HG03025 (cell line): Measurements from ENCODE around the gene COX6A2.

Experiments
- ATAC-seq: cut with Tn5 transposase; IDR thresholded peaks from one replicate; pipeline ENCODE4 v1.9.1; 2021; ENCODE audit warnings: mild to moderate bottlenecking, moderate library complexity; ENCODE audit not compliant: unreplicated experiment, low FRiP score

The COX6A2 gene

GRCh38 chr16:31428279-31428597 is at the start of gene COX6A2:
Gene COX6A2, minus strand, starts transcription at chr16:31428360. Its CDS starts 35 bp downstream, at chr16:31428325.
- ATAC-seq: no peak

GRCh38 chr16:31477220-31478216 is 49.4 kb upstream of the COX6A2 start:
- ATAC-seq: no peak

- ATAC-seq: no peak
Observed at GRCh38 chr16:31476303-31477219, 48.4 kb upstream of the COX6A2 start.

GRCh38 chr16:31475946-31476302 is 47.8 kb upstream of the COX6A2 start:
- ATAC-seq: no peak

- ATAC-seq: no peak
Observed at GRCh38 chr16:31474773-31475738, 46.9 kb upstream of the COX6A2 start.

- no peak for ATAC-seq
Observed at GRCh38 chr16:31474173-31474714, 46.1 kb upstream of the COX6A2 start.

GRCh38 chr16:31473264-31473984 is 45.3 kb upstream of the COX6A2 start:
- no peak for ATAC-seq

GRCh38 chr16:31472709-31473203 is 44.6 kb upstream of the COX6A2 start:
- no peak for ATAC-seq

- ATAC-seq: no peak
Observed at GRCh38 chr16:31471875-31472708, 43.9 kb upstream of the COX6A2 start, which contains the start of gene TGFB1I1. Gene TGFB1I1, plus strand, starts transcription at chr16:31472152. Its CDS starts 37 bp downstream, at chr16:31472189.

- ATAC-seq: no peak
Observed at GRCh38 chr16:31471241-31471874, 43.2 kb upstream of the COX6A2 start.

- no peak for ATAC-seq
Observed at GRCh38 chr16:31470615-31471014, 42.5 kb upstream of the COX6A2 start.

- no peak for ATAC-seq
Observed at GRCh38 chr16:31467858-31468257, 39.7 kb upstream of the COX6A2 start.

- no peak for ATAC-seq
Observed at GRCh38 chr16:31467151-31467773, 39.1 kb upstream of the COX6A2 start.

- ATAC-seq: no peak
Observed at GRCh38 chr16:31466381-31466841, 38.3 kb upstream of the COX6A2 start.

GRCh38 chr16:31465788-31466370 is 37.7 kb upstream of the COX6A2 start:
- ATAC-seq: no peak

GRCh38 chr16:31464781-31465260 is 36.7 kb upstream of the COX6A2 start:
- ATAC-seq: no peak
